GM21360 (cell line): ENCODE measurements around the gene VOPP1.

ENCODE experiments used
- ATAC-seq: cut with Tn5 transposase; IDR thresholded peaks from one replicate; pipeline ENCODE4 v1.9.1; 2021; ENCODE audit warnings: mild to moderate bottlenecking, moderate library complexity; ENCODE audit not compliant: unreplicated experiment

VOPP1 gene

GRCh38 chr7:55438757-55439525, 133.4 kb downstream of the VOPP1 start:
- no peak for ATAC-seq

GRCh38 chr7:55438085-55438756, 134.1 kb downstream of the VOPP1 start:
- no peak for ATAC-seq

GRCh38 chr7:55437375-55437774, 134.9 kb downstream of the VOPP1 start:
- no peak for ATAC-seq

GRCh38 chr7:55436457-55436856, 135.8 kb downstream of the VOPP1 start:
- ATAC-seq: no peak

GRCh38 chr7:55435466-55435865, 136.8 kb downstream of the VOPP1 start:
- ATAC-seq: no peak

GRCh38 chr7:55432939-55433784, 139.1 kb downstream of the VOPP1 start:
- peak; percentile 88 for ATAC-seq

GRCh38 chr7:55432506-55432905, 139.8 kb downstream of the VOPP1 start:
- ATAC-seq: no peak

GRCh38 chr7:55431898-55432297, 140.4 kb downstream of the VOPP1 start:
- no peak for ATAC-seq

GRCh38 chr7:55429835-55430499, 142.3 kb downstream of the VOPP1 start:
- ATAC-seq: no peak

GRCh38 chr7:55427800-55428199, 144.5 kb downstream of the VOPP1 start:
- no peak for ATAC-seq

- ATAC-seq: no peak
These were observed 145.0 kb downstream of the VOPP1 start for GRCh38 chr7:55427342-55427741.

GRCh38 chr7:55426676-55427075, 145.6 kb downstream of the VOPP1 start:
- ATAC-seq: no peak

- ATAC-seq: no peak
These were observed 147.1 kb downstream of the VOPP1 start for GRCh38 chr7:55425141-55425752.

- no peak for ATAC-seq
These were observed 148.4 kb downstream of the VOPP1 start for GRCh38 chr7:55423891-55424290.

GRCh38 chr7:55423277-55423711, 149.0 kb downstream of the VOPP1 start:
- ATAC-seq: no peak
